ENCODE data around the gene SWT1.
A peak's percentile ranks its signal among the peaks of the same experiment; 100 is the strongest.
"Not testable (repeated sequence)": the region's sequence is repeated elsewhere in the genome, so short reads cannot be mapped to it uniquely, and the experiment has no call there.

The SWT1 gene

GRCh38 chr1:185245466-185245865 lies 88.5 kb downstream of the SWT1 start:
- DNase-seq (ENCODE audit: low read depth): no peak

GRCh38 chr1:185249563-185249962 lies 92.6 kb downstream of the SWT1 start:
- DNase-seq (ENCODE audit: low read depth): peak; percentile 43

GRCh38 chr1:185250063-185250462 lies 93.1 kb downstream of the SWT1 start:
- no peak for DNase-seq (ENCODE audit: low read depth)

GRCh38 chr1:185251928-185252327 lies 95.0 kb downstream of the SWT1 start:
- DNase-seq (ENCODE audit: low read depth): not testable (repeated sequence)

- not testable (repeated sequence) for DNase-seq (ENCODE audit: low read depth)
These were observed 95.4 kb downstream of the SWT1 start for GRCh38 chr1:185252404-185252803.

GRCh38 chr1:185255595-185255994 lies 98.6 kb downstream of the SWT1 start:
- not testable (repeated sequence) for DNase-seq (ENCODE audit: low read depth)

GRCh38 chr1:185257116-185257949 lies 100.4 kb downstream of the SWT1 start:
- not testable (repeated sequence) for DNase-seq (ENCODE audit: low read depth)

GRCh38 chr1:185257950-185258208 lies 100.9 kb downstream of the SWT1 start:
- DNase-seq (ENCODE audit: low read depth): no peak

GRCh38 chr1:185258676-185259075 lies 101.7 kb downstream of the SWT1 start:
- no peak for DNase-seq (ENCODE audit: low read depth)

- no peak for DNase-seq (ENCODE audit: low read depth)
These were observed 103.6 kb downstream of the SWT1 start for GRCh38 chr1:185260611-185261010.

GRCh38 chr1:185262151-185262550 lies 105.2 kb downstream of the SWT1 start:
- no peak for DNase-seq (ENCODE audit: low read depth)

- DNase-seq (ENCODE audit: low read depth): no peak
These were observed 106.3 kb downstream of the SWT1 start for GRCh38 chr1:185263292-185263691.

GRCh38 chr1:185263780-185264179 lies 106.8 kb downstream of the SWT1 start:
- DNase-seq (ENCODE audit: low read depth): no peak

GRCh38 chr1:185265314-185265713 lies 108.3 kb downstream of the SWT1 start:
- no peak for DNase-seq (ENCODE audit: low read depth)

- no peak for DNase-seq (ENCODE audit: low read depth)
These were observed 110.3 kb downstream of the SWT1 start for GRCh38 chr1:185267301-185267700.

GRCh38 chr1:185267701-185268100 lies 110.7 kb downstream of the SWT1 start:
- no peak for DNase-seq (ENCODE audit: low read depth)

- no peak for DNase-seq (ENCODE audit: low read depth)
These were observed 111.4 kb downstream of the SWT1 start for GRCh38 chr1:185268352-185268751.

- no peak for DNase-seq (ENCODE audit: low read depth)
These were observed 115.0 kb downstream of the SWT1 start for GRCh38 chr1:185271921-185272320.

GRCh38 chr1:185279571-185279970 lies 122.6 kb downstream of the SWT1 start:
- DNase-seq (ENCODE audit: low read depth): no peak

GRCh38 chr1:185280589-185280988 lies 123.6 kb downstream of the SWT1 start:
- no peak for DNase-seq (ENCODE audit: low read depth)

- no peak for DNase-seq (ENCODE audit: low read depth)
These were observed 124.3 kb downstream of the SWT1 start for GRCh38 chr1:185281245-185281644.

- DNase-seq (ENCODE audit: low read depth): peak; percentile 49
These were observed 127.1 kb downstream of the SWT1 start for GRCh38 chr1:185284116-185284515.

- DNase-seq (ENCODE audit: low read depth): peak; percentile 90
These were observed 127.7 kb downstream of the SWT1 start for GRCh38 chr1:185284533-185285276.

GRCh38 chr1:185287451-185287850 lies 130.5 kb downstream of the SWT1 start:
- no peak for DNase-seq (ENCODE audit: low read depth)
